CD14-positive monocyte (primary cell): ENCODE data around the gene GABRG3. TPM values are rescaled to one million over a fixed set of nuclear protein-coding genes. Genes with fewer than 3 reads are reported as not detected.

Experiments
- DNase-seq, 3 donors: peaks; one replicate each; pipeline ENCODE4 v3.0.0-alpha.2; 2011 to 2022
- H2AFZ ChIP-seq: 2 replicates; pipeline ENCODE4 v1.6.0; 2012; ENCODE audit warnings: mild to moderate bottlenecking, low read depth, low read length, inconsistent platforms; ENCODE audit not compliant: insufficient read depth, poor library complexity, severe bottlenecking
- H3K27ac ChIP-seq, 2 donors: 1 replicate in 1 of 2; 2 replicates in 1 of 2; pipeline ENCODE4 v1.5.1; 2012 to 2013; ENCODE audit warnings: low read length in 2 of 2, control low read depth in 1 of 2, inconsistent platforms in 1 of 2, low read depth in 1 of 2, mild to moderate bottlenecking in 1 of 2
- H3K27me3 ChIP-seq, 2 donors: one replicate each; pipeline versions ENCODE4 v1.6.0 to v1.6.1; 2011 to 2013; ENCODE audit warnings: low read length in 2 of 2; ENCODE audit not compliant: control insufficient read depth in 2 of 2, insufficient read depth in 2 of 2
- H3K36me3 ChIP-seq, 2 donors: replicated peaks in 1 of 2; 1 replicate in 1 of 2; 2 replicates in 1 of 2; pipeline versions ENCODE4 v1.5.1 to v1.6.1; 2012 to 2013; ENCODE audit warnings: low read length in 2 of 2, control low read depth in 1 of 2, inconsistent platforms in 1 of 2, mild to moderate bottlenecking in 1 of 2; ENCODE audit not compliant: insufficient read depth in 2 of 2, control insufficient read depth in 1 of 2
- H3K4me1 ChIP-seq, 2 donors: 1 replicate in 1 of 2; 2 replicates in 1 of 2; pipeline versions ENCODE4 v1.5.1 to v1.6.1; 2012 to 2013; ENCODE audit warnings: low read length in 2 of 2, control low read depth in 1 of 2, inconsistent platforms in 1 of 2, mild to moderate bottlenecking in 1 of 2, moderate library complexity in 1 of 2; ENCODE audit not compliant: insufficient read depth in 2 of 2, control insufficient read depth in 1 of 2
- H3K4me2 ChIP-seq: replicated peaks from 2 replicates; pipeline ENCODE3; 2012; ENCODE audit warnings: low read length, moderate library complexity, mild to moderate bottlenecking; ENCODE audit not compliant: poor library complexity, severe bottlenecking; ENCODE audit errors: extremely low read depth
- H3K4me3 ChIP-seq, 3 experiments: fragments of 200-600 bp in 1 of 3; sonication (generic) in 1 of 3; replicated peaks in 1 of 3; 1 replicate in 2 of 3; 2 replicates in 1 of 3; pipeline ENCODE4 v1.5.1; 2011 to 2013; ENCODE audit warnings: low read length in 3 of 3, mild to moderate bottlenecking in 3 of 3, control low read depth in 2 of 3, low read depth in 2 of 3, inconsistent platforms in 1 of 3, moderate library complexity in 1 of 3
- H3K79me2 ChIP-seq: 2 replicates; pipeline ENCODE4 v1.6.0; 2012; ENCODE audit warnings: mild to moderate bottlenecking, control low read depth, inconsistent platforms, low read length, moderate library complexity; ENCODE audit not compliant: insufficient read depth
- H3K9ac ChIP-seq: 2 replicates; pipeline ENCODE4 v1.6.0; 2017; ENCODE audit warnings: low read length, mild to moderate bottlenecking; ENCODE audit not compliant: insufficient read depth, poor library complexity, severe bottlenecking
- H3K9me3 ChIP-seq, 2 donors: replicated peaks in 1 of 2; 1 replicate in 1 of 2; 2 replicates in 1 of 2; pipeline versions ENCODE4 v1.5.1 to v1.6.1; 2012 to 2013; ENCODE audit warnings: low read length in 2 of 2, control low read depth in 1 of 2; ENCODE audit not compliant: control insufficient read depth in 1 of 2, insufficient read depth in 1 of 2
- H4K20me1 ChIP-seq: 2 replicates; pipeline ENCODE4 v1.6.0; 2012; ENCODE audit warnings: mild to moderate bottlenecking, low read length, control low read depth, moderate library complexity; ENCODE audit not compliant: insufficient read depth
- H3K27ac Mint-ChIP-seq, 7 donors: one replicate each; pipeline ENCODE4 v1.8.0; 2020; ENCODE audit warnings: mild to moderate bottlenecking in 7 of 7, mixed read lengths in 7 of 7, moderate library complexity in 6 of 7, inconsistent platforms in 2 of 7
- H3K27me3 Mint-ChIP-seq, 3 donors: one replicate each; pipeline ENCODE4 v1.8.0; 2021 to 2022; ENCODE audit warnings: low read depth in 3 of 3, mild to moderate bottlenecking in 3 of 3, mixed read lengths in 3 of 3, moderate library complexity in 3 of 3, inconsistent platforms in 1 of 3
- H3K36me3 Mint-ChIP-seq, 2 donors: one replicate each; pipeline ENCODE4 v1.8.0; 2020; ENCODE audit warnings: mixed read lengths in 2 of 2, inconsistent platforms in 1 of 2, mild to moderate bottlenecking in 1 of 2
- H3K4me1 Mint-ChIP-seq: one replicate; pipeline ENCODE4 v1.8.0; 2020; ENCODE audit warnings: mild to moderate bottlenecking, mixed read lengths
- H3K4me3 Mint-ChIP-seq, 2 donors: one replicate each; pipeline ENCODE4 v1.8.0; 2020; ENCODE audit warnings: mild to moderate bottlenecking in 2 of 2, mixed read lengths in 2 of 2, moderate library complexity in 1 of 2
- H3K9me3 Mint-ChIP-seq, 7 donors: one replicate each; pipeline ENCODE4 v1.8.0; 2020 to 2022; ENCODE audit warnings: mixed read lengths in 7 of 7, mild to moderate bottlenecking in 6 of 7, moderate library complexity in 6 of 7, inconsistent platforms in 2 of 7
- WGBS: methylation state at CpG from one replicate; pipeline ENCODE4 v1.1.5; 2013; ENCODE audit warnings: missing lambda C conversion rate; ENCODE audit not compliant: insufficient coverage; 5-methylcytosine and 5-hydroxymethylcytosine counted together
- intact Hi-C, 2 donors: fragments of 100-400 bp; cut with micrococcal nuclease; formaldehyde crosslinking; loops; one replicate each; pipeline versions ENCODE4 v1.15.0 to v1.15.1; 2023
- polyA plus RNA-seq, 3 donors: library from polyadenylated mRNA; depleted of rRNA in 1 of 3; unstranded in 2 of 3; stranded (reverse) in 1 of 3; fragments of 300-500 nt in 2 of 3; fragments of >200 nt in 1 of 3; fragmentation: Illumina TruSeq in 2 of 3; gene quantifications; 1 replicate in 2 of 3; 2 replicates in 1 of 3; pipeline ENCODE4 v1.2.3, GENCODE V29; 2012 to 2021
- TF ChIP-seq, protein P1 (sequence below): fragments of 200-600 bp; IDR thresholded peaks from one replicate; pipeline ENCODE4 v1.8.0; 2022; ENCODE audit warnings: antibody characterized with exemption, mild to moderate bottlenecking

The GABRG3 gene
- polyA plus RNA-seq, 3 donors: not detected

GRCh38 chr15:27426805-27427204 is 455.8 kb downstream of the GABRG3 start:
- Histone ChIP-seq H2AFZ (no peak overlapping the region), H3K9me3 (peaks cover 13 to 26% of the 10 kb centered on the region in 2 donors), H3K4me2 (no peak overlapping the region), H3K4me3 (no peak overlapping the region), H3K9ac (no peak overlapping the region), H3K27ac (no peak overlapping the region), H4K20me1 (no peaks in the 10 kb centered on the region), H3K79me2 (no peaks in the 10 kb centered on the region), H3K36me3 (no peaks in the 10 kb centered on the region), H3K27me3 (no peaks in the 10 kb centered on the region), H3K4me1 (no peaks in the 10 kb centered on the region)
- no CpG with 5 or more reads among the region's 1 CpG for WGBS
- no peak for DNase-seq
- TF ChIP-seq, protein P1, sequence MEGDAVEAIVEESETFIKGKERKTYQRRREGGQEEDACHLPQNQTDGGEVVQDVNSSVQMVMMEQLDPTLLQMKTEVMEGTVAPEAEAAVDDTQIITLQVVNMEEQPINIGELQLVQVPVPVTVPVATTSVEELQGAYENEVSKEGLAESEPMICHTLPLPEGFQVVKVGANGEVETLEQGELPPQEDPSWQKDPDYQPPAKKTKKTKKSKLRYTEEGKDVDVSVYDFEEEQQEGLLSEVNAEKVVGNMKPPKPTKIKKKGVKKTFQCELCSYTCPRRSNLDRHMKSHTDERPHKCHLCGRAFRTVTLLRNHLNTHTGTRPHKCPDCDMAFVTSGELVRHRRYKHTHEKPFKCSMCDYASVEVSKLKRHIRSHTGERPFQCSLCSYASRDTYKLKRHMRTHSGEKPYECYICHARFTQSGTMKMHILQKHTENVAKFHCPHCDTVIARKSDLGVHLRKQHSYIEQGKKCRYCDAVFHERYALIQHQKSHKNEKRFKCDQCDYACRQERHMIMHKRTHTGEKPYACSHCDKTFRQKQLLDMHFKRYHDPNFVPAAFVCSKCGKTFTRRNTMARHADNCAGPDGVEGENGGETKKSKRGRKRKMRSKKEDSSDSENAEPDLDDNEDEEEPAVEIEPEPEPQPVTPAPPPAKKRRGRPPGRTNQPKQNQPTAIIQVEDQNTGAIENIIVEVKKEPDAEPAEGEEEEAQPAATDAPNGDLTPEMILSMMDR: no peak
- H3K4me3 Mint-ChIP-seq: no peak overlapping the region
- no peaks in the 10 kb centered on the region for H3K36me3 Mint-ChIP-seq
- intact Hi-C loops: no loop called here
- no peak overlapping the region for H3K27ac Mint-ChIP-seq
- H3K4me1 Mint-ChIP-seq: no peaks in the 10 kb centered on the region
- H3K9me3 Mint-ChIP-seq: peaks cover 2 to 28% (median 11%) of the 10 kb centered on the region in 7 donors
- H3K27me3 Mint-ChIP-seq: no peaks in the 10 kb centered on the region

- H3K9me3 ChIP-seq: peaks cover 13 to 26% of the 10 kb centered on the region in 2 donors
- H3K27ac ChIP-seq: no peak overlapping the region
- H3K9me3 Mint-ChIP-seq: peaks cover 2 to 25% (median 10%) of the 10 kb centered on the region in 7 donors
- H3K9ac ChIP-seq: no peak overlapping the region
- no peaks in the 10 kb centered on the region for H4K20me1 ChIP-seq
- DNase-seq: no peak
- H3K36me3 Mint-ChIP-seq: no peaks in the 10 kb centered on the region
- intact Hi-C loops: no loop called here
- no peak overlapping the region for H3K4me3 ChIP-seq
- H3K4me3 Mint-ChIP-seq: no peak overlapping the region
- H3K4me1 ChIP-seq: no peaks in the 10 kb centered on the region
- H3K27me3 Mint-ChIP-seq: no peaks in the 10 kb centered on the region
- no peak overlapping the region for H3K4me2 ChIP-seq
- no peaks in the 10 kb centered on the region for H3K27me3 ChIP-seq
- no peaks in the 10 kb centered on the region for H3K79me2 ChIP-seq
- H2AFZ ChIP-seq: no peak overlapping the region
- no peak overlapping the region for H3K27ac Mint-ChIP-seq
- no peaks in the 10 kb centered on the region for H3K4me1 Mint-ChIP-seq
- no CpG with 5 or more reads among the region's 1 CpG for WGBS
- H3K36me3 ChIP-seq: no peaks in the 10 kb centered on the region
- TF ChIP-seq, protein P1: no peak
Measured at GRCh38 chr15:27427276-27427675, 456.3 kb downstream of the GABRG3 start.
